Inferior parietal cortex (tissue), 1 donor: Measurements from ENCODE around the gene MYL4.

Experiments
- DNase-seq: peaks from one replicate; pipeline ENCODE4 v3.0.0-alpha.2; 2016; ENCODE audit errors: extremely low spot score

The MYL4 gene

GRCh38 chr17:47273245-47273644, 64.1 kb downstream of the MYL4 start:
- DNase-seq: no peak
